GM12878 (cell line): ENCODE results near the gene NELFE.

ENCODE experiments used
- POLR2AphosphoS5 ChIP-seq: IDR thresholded peaks from 2 replicates; pipeline ENCODE4 v1.6.1; 2011; ENCODE audit warnings: mild to moderate bottlenecking, low read length, inconsistent platforms
- USF2 ChIP-seq: IDR thresholded peaks from 2 replicates; pipeline ENCODE4 v1.6.1; 2011; ENCODE audit warnings: low read depth, low read length, improper control_type of control experiment, borderline replicate concordance

- no peak for TF ChIP-seq POLR2AphosphoS5
- TF ChIP-seq USF2: no peak
These were observed 53.7 kb downstream of the NELFE start for GRCh38 chr6:31905041-31905440.
